Natural killer cell (primary cell): ENCODE data around the gene ADCY5. TPM values are rescaled to one million over a fixed set of nuclear protein-coding genes. Genes with fewer than 3 reads are reported as not detected.
A peak's percentile ranks its signal among the peaks of the same experiment; 100 is the strongest.

Experiments
- ATAC-seq, 3 donors: fragments of 150-1000 bp in 2 of 3; fragments of 200-7000 bp in 1 of 3; cut with Tn5 transposase; 1 replicate in 1 of 3; 2 replicates in 2 of 3; pipeline ENCODE4 v1.10.0; 2021; ENCODE audit warnings: mild to moderate bottlenecking in 2 of 3, moderate library complexity in 2 of 3
- DNase-seq, 2 donors: peaks; one replicate each; pipeline versions ENCODE4 v3.0.0 to v3.0.0-alpha.2; 2013 to 2021; ENCODE audit warnings: mixed read lengths in 1 of 2
- H3K27ac ChIP-seq: one replicate; pipeline ENCODE4 v1.5.1; 2013; ENCODE audit warnings: mild to moderate bottlenecking, low read length
- H3K27me3 ChIP-seq: one replicate; pipeline ENCODE4 v1.6.1; 2013; ENCODE audit warnings: low read length; ENCODE audit not compliant: control insufficient read depth, insufficient read depth
- H3K36me3 ChIP-seq: one replicate; pipeline ENCODE4 v1.6.1; 2013; ENCODE audit warnings: low read length; ENCODE audit not compliant: control insufficient read depth, insufficient read depth
- H3K4me1 ChIP-seq: one replicate; pipeline ENCODE4 v1.6.1; 2013; ENCODE audit warnings: low read length; ENCODE audit not compliant: control insufficient read depth, insufficient read depth
- H3K4me3 ChIP-seq: one replicate; pipeline ENCODE4 v1.5.1; 2013; ENCODE audit warnings: low read length
- H3K9me3 ChIP-seq: one replicate; pipeline ENCODE4 v1.6.1; 2013; ENCODE audit warnings: low read length; ENCODE audit not compliant: control insufficient read depth, insufficient read depth
- H3K27ac Mint-ChIP-seq, 2 donors: one replicate each; pipeline ENCODE4 v1.8.0; 2022; ENCODE audit warnings: mild to moderate bottlenecking in 2 of 2, mixed read lengths in 2 of 2, moderate library complexity in 1 of 2
- H3K27me3 Mint-ChIP-seq, 2 donors: one replicate each; pipeline ENCODE4 v1.8.0; 2022; ENCODE audit warnings: low read depth in 2 of 2, mixed read lengths in 2 of 2
- H3K36me3 Mint-ChIP-seq: one replicate; pipeline ENCODE4 v1.8.0; 2022; ENCODE audit warnings: mixed read lengths
- H3K4me1 Mint-ChIP-seq, 2 donors: one replicate each; pipeline ENCODE4 v1.8.0; 2022; ENCODE audit warnings: mixed read lengths in 2 of 2
- H3K4me3 Mint-ChIP-seq: one replicate; pipeline ENCODE4 v1.8.0; 2022; ENCODE audit warnings: mild to moderate bottlenecking, moderate library complexity, mixed read lengths
- H3K9me3 Mint-ChIP-seq, 2 donors: one replicate each; pipeline ENCODE4 v1.8.0; 2022; ENCODE audit warnings: mixed read lengths in 2 of 2
- WGBS: methylation state at CpG from one replicate; pipeline ENCODE4 v1.1.7; 2013; ENCODE audit warnings: missing lambda C conversion rate; ENCODE audit not compliant: insufficient coverage; 5-methylcytosine and 5-hydroxymethylcytosine counted together
- intact Hi-C: fragments of 100-400 bp; cut with micrococcal nuclease; formaldehyde crosslinking; loops from one replicate; pipeline ENCODE4 v1.14.2; 2022
- total RNA-seq, 4 donors: library from RNA; stranded (reverse); fragments of 120-200 nt in 1 of 4; gene quantifications; one replicate each; pipeline versions ENCODE4 v1.2.3 to v1.2.4, GENCODE V29; 2013 to 2022
- TF ChIP-seq, protein P1 (sequence below): fragments of 200-600 bp; IDR thresholded peaks from one replicate; pipeline ENCODE4 v1.8.0; 2022; ENCODE audit warnings: antibody characterized with exemption

Gene ADCY5
- total RNA-seq, 3 donors from 2014 or later (not counting 1 experiment from before 2014, with no cell fraction given), result not detected

- Mint-ChIP-seq H3K4me1 (no peaks in the 10 kb centered on the region), H3K9me3 (no peaks in the 10 kb centered on the region), H3K36me3 (no peaks in the 10 kb centered on the region), H3K4me3 (no peak overlapping the region), H3K27ac (no peak overlapping the region), H3K27me3 (no peaks in the 10 kb centered on the region)
- Histone ChIP-seq H3K4me3 (no peak overlapping the region), H3K36me3 (no peaks in the 10 kb centered on the region), H3K27ac (no peak overlapping the region), H3K4me1 (no peaks in the 10 kb centered on the region), H3K9me3 (no peaks in the 10 kb centered on the region), H3K27me3 (no peaks in the 10 kb centered on the region)
- no peak for ATAC-seq
- peak in 1 of 2 donors; percentile 27 for DNase-seq
- TF ChIP-seq, protein P1, sequence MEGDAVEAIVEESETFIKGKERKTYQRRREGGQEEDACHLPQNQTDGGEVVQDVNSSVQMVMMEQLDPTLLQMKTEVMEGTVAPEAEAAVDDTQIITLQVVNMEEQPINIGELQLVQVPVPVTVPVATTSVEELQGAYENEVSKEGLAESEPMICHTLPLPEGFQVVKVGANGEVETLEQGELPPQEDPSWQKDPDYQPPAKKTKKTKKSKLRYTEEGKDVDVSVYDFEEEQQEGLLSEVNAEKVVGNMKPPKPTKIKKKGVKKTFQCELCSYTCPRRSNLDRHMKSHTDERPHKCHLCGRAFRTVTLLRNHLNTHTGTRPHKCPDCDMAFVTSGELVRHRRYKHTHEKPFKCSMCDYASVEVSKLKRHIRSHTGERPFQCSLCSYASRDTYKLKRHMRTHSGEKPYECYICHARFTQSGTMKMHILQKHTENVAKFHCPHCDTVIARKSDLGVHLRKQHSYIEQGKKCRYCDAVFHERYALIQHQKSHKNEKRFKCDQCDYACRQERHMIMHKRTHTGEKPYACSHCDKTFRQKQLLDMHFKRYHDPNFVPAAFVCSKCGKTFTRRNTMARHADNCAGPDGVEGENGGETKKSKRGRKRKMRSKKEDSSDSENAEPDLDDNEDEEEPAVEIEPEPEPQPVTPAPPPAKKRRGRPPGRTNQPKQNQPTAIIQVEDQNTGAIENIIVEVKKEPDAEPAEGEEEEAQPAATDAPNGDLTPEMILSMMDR, result no peak
- intact Hi-C loops, result no loop called here
- WGBS, result 49% methylated on average over 4 of the region's 6 CpGs
These were observed 27.3 kb downstream of the ADCY5 start for GRCh38 chr3:123421353-123422174.

GRCh38 chr3:123420416-123420968 is 28.4 kb downstream of the ADCY5 start:
- no peaks in the 10 kb centered on the region for H3K36me3 Mint-ChIP-seq
- no peak for ATAC-seq
- H3K9me3 ChIP-seq, result no peaks in the 10 kb centered on the region
- DNase-seq, result no peak
- H3K27me3 ChIP-seq, result no peaks in the 10 kb centered on the region
- H3K9me3 Mint-ChIP-seq, result no peaks in the 10 kb centered on the region
- TF ChIP-seq, protein P1, result no peak
- 88% methylated on average over 8 of the region's 8 CpGs for WGBS
- no peaks in the 10 kb centered on the region for H3K4me1 ChIP-seq
- no peak overlapping the region for H3K27ac Mint-ChIP-seq
- H3K36me3 ChIP-seq, result no peaks in the 10 kb centered on the region
- no peaks in the 10 kb centered on the region for H3K27me3 Mint-ChIP-seq
- no peaks in the 10 kb centered on the region for H3K4me1 Mint-ChIP-seq
- no peak overlapping the region for H3K27ac ChIP-seq
- intact Hi-C loops, result no loop called here
- no peak overlapping the region for H3K4me3 Mint-ChIP-seq
- H3K4me3 ChIP-seq, result no peak overlapping the region

GRCh38 chr3:123419850-123420297 is 29.0 kb downstream of the ADCY5 start:
- no peak overlapping the region for H3K4me3 ChIP-seq
- no peaks in the 10 kb centered on the region for H3K4me1 Mint-ChIP-seq
- H3K4me3 Mint-ChIP-seq, result no peak overlapping the region
- ATAC-seq (no peak), DNase-seq (no peak)
- H3K4me1 ChIP-seq, result no peaks in the 10 kb centered on the region
- 90% methylated on average over 7 of the region's 7 CpGs for WGBS
- H3K27ac Mint-ChIP-seq, result no peak overlapping the region
- H3K36me3 Mint-ChIP-seq, result no peaks in the 10 kb centered on the region
- TF ChIP-seq, protein P1, result no peak
- no peaks in the 10 kb centered on the region for H3K9me3 Mint-ChIP-seq
- intact Hi-C loops, result no loop called here
- no peaks in the 10 kb centered on the region for H3K36me3 ChIP-seq
- H3K27me3 Mint-ChIP-seq, result no peaks in the 10 kb centered on the region
- H3K27ac ChIP-seq, result no peak overlapping the region
- H3K9me3 ChIP-seq, result no peaks in the 10 kb centered on the region
- H3K27me3 ChIP-seq, result no peaks in the 10 kb centered on the region
